ENCODE results near the gene SASH3.

Gene SASH3

GRCh38 chrX:129798456-129798855 lies 18.7 kb downstream of the SASH3 start (continued):
- TF ChIP-seq PRDM2 (tag by site-specific recombination; IDR thresholded peaks at IDR 0.05; ENCODE audit: borderline replicate concordance): no peak
- no peak for TF ChIP-seq ZNF404 (tag by site-specific recombination; IDR thresholded peaks at IDR 0.05)
- no peak for TF ChIP-seq SETDB1 (IDR thresholded peaks at IDR 0.05; ENCODE audit: insufficient read length, low read length)
- TF ChIP-seq SP7 (tag by site-specific recombination; IDR thresholded peaks at IDR 0.05): no peak
- TF ChIP-seq ZFHX2 (tag by site-specific recombination; conservative IDR thresholded peaks at IDR 0.05): no peak
- no peak for TF ChIP-seq ZNF785 (tag by site-specific recombination; IDR thresholded peaks at IDR 0.05)
- TF ChIP-seq ZNF19 (tag by site-specific recombination; IDR thresholded peaks at IDR 0.05; ENCODE audit: low read depth): no peak
- no peak for TF ChIP-seq ZNF157 (tag by site-specific recombination; IDR thresholded peaks at IDR 0.05)
- no peak for TF ChIP-seq ZNF654 (tag by site-specific recombination; IDR thresholded peaks at IDR 0.05; ENCODE audit: low read depth)
- TF ChIP-seq ZBTB10 (tag by site-specific recombination; IDR thresholded peaks at IDR 0.05): no peak

- no peak overlapping the region for H3K27ac ChIP-seq (ENCODE audit: extremely low read depth, low read depth, low read length)
- no peak overlapping the region for H3K4me3 ChIP-seq (ENCODE audit: low read depth, low read length)
- TF ChIP-seq EGR2 (tag by site-specific recombination; IDR thresholded peaks at IDR 0.05; ENCODE audit: low read depth) (no peak), ZIC2 (tag by site-specific recombination; IDR thresholded peaks at IDR 0.05) (no peak)
- H3K36me3 ChIP-seq (ENCODE audit: control insufficient read depth in 2 of 2, insufficient read depth in 1 of 2, low read length in 2 of 2): no peaks in the 10 kb centered on the region; a peak in 1 of 3 replicates
- POLR2A ChIA-PET: no interaction called here
- CTCF ChIA-PET: no interaction called here
- no peaks in the 10 kb centered on the region for H3K9me3 ChIP-seq (ENCODE audit: control insufficient read depth, insufficient read depth, low read depth, low read length)
- H3K4me1 ChIP-seq (ENCODE audit: control insufficient read depth, insufficient read depth, low read length): no peaks in the 10 kb centered on the region
Measured at GRCh38 chrX:129798888-129799287, 19.1 kb downstream of the SASH3 start.

- Histone ChIP-seq H3K36me3 (ENCODE audit: control insufficient read depth in 2 of 2, insufficient read depth in 1 of 2, low read length in 2 of 2) (peaks cover 0 to 3% of the 10 kb centered on the region in 2 experiments), H3K4me3 (ENCODE audit: low read depth, low read length) (no peak overlapping the region), H3K4me1 (ENCODE audit: control insufficient read depth, insufficient read depth, low read length) (no peaks in the 10 kb centered on the region), H3K27ac (ENCODE audit: extremely low read depth, low read depth, low read length) (no peak overlapping the region), H3K9me3 (ENCODE audit: control insufficient read depth, insufficient read depth, low read depth, low read length) (no peaks in the 10 kb centered on the region)
- TF ChIP-seq GLIS2 (tag by site-specific recombination; IDR thresholded peaks at IDR 0.05): no peak
- no peak for TF ChIP-seq ZNF768 (tag by site-specific recombination; IDR thresholded peaks at IDR 0.05)
- no peak for TF ChIP-seq SALL2 (tag by site-specific recombination; IDR thresholded peaks at IDR 0.05; ENCODE audit: borderline replicate concordance)
- TF ChIP-seq ZNF211 (tag by site-specific recombination; IDR thresholded peaks at IDR 0.05; ENCODE audit: low read depth): no peak
- TF ChIP-seq GLIS1 (tag by site-specific recombination; IDR thresholded peaks at IDR 0.05): no peak
- TF ChIP-seq IKZF3 (tag by site-specific recombination; IDR thresholded peaks at IDR 0.05): no peak
- no peak for TF ChIP-seq ZNF692 (tag by site-specific recombination; IDR thresholded peaks at IDR 0.05)
- no peak for TF ChIP-seq TCF7L2 (IDR thresholded peaks at IDR 0.05; ENCODE audit: borderline replicate concordance, low read depth, low read length)
- no peak for TF ChIP-seq ZNF449 (tag by site-specific recombination; IDR thresholded peaks at IDR 0.05)
- ChIA-PET POLR2A (no interaction called here), CTCF (interaction anchor here (0.6 to 0.7 kb wide), 3 partner anchors 41 to 545 kb away, joined by 3 read pairs; no protein-coding TSS in a partner anchor)
Measured at GRCh38 chrX:129800186-129800585, 20.4 kb downstream of the SASH3 start.

Measured in HEK293 (cell line).